K562 (cell line): ENCODE data around the gene SP6. TPM values are rescaled to one million over a fixed set of nuclear protein-coding genes. Genes with fewer than 3 reads are reported as not detected.

ENCODE experiments used
- ATAC-seq: fragments of 200-7000 bp; cut with Tn5 transposase; 3 replicates; pipeline ENCODE4 v1.9.1; 2020; ENCODE audit warnings: moderate library complexity
- BruUV-seq: library from RNA; stranded (reverse); fragments of 400-500 nt; replicated peaks from 2 replicates; lab custom pipeline; 2021; lab: Mats Ljungman, UMichigan
- CTCF ChIA-PET: fragments of 300-600 bp; formaldehyde crosslinking; extraction: SDS; loops from one replicate; lab custom pipeline; 2021; ENCODE audit warnings: low intra/inter-chr PET ratio; lab: Yijun Ruan, JAX
- POLR2A ChIA-PET: fragments of 300-600, 350-650 bp; sonication (Branson Sonifier 250); formaldehyde crosslinking; extraction: SDS; loops from one replicate; lab custom pipeline; 2021; ENCODE audit warnings: antibody characterized with exemption, inconsistent platforms; lab: Yijun Ruan, JAX
- DNase-seq, 4 experiments: peaks; one replicate each; pipeline versions ENCODE4 v3.0.0 to v3.0.0-alpha.2; 2011 to 2018; ENCODE audit warnings: low spot score in 3 of 4, mixed read lengths in 3 of 4; ENCODE audit errors: extremely low read depth in 1 of 4
- FAIRE-seq: peaks from 2 replicates; lab custom pipeline; 2011; peaks lifted over from hg19 to GRCh38; lab: Jason Lieb, UNC
- H2AFZ ChIP-seq: 2 replicates; pipeline ENCODE4 v1.6.0; 2011; ENCODE audit warnings: low read depth, low read length, control low read depth, inconsistent platforms
- H3K27ac ChIP-seq: fragments of 200-600 bp; 3 replicates; pipeline ENCODE4 v1.8.0; 2011; ENCODE audit warnings: low read depth, mild to moderate bottlenecking, control low read depth, inconsistent platforms, low read length, moderate library complexity, mixed read lengths; ENCODE audit errors: extremely low read depth
- H3K27me3 ChIP-seq, 2 experiments: fragments of 300-600 bp in 1 of 2; 2 replicates in 1 of 2; 3 replicates in 1 of 2; pipeline versions ENCODE4 v1.6.0 to v1.8.0; 2011; ENCODE audit warnings: inconsistent platforms in 2 of 2, low read length in 2 of 2, mild to moderate bottlenecking in 1 of 2, mixed read lengths in 1 of 2, moderate library complexity in 1 of 2; ENCODE audit not compliant: control insufficient read depth in 2 of 2, insufficient read depth in 2 of 2
- H3K36me3 ChIP-seq: fragments of 300-600 bp; 3 replicates; pipeline ENCODE4 v1.8.0; 2011; ENCODE audit warnings: mild to moderate bottlenecking, low read length, inconsistent platforms; ENCODE audit not compliant: control insufficient read depth, insufficient read depth
- H3K4me1 ChIP-seq, 2 experiments: fragments of 200-600 bp in 1 of 2; replicated peaks in 1 of 2; 2 replicates in 1 of 2; 3 replicates in 1 of 2; pipeline versions ENCODE4 v1.5.1 to v1.8.0; 2011; ENCODE audit warnings: inconsistent platforms in 2 of 2, low read length in 2 of 2, mild to moderate bottlenecking in 1 of 2, mixed read lengths in 1 of 2, moderate library complexity in 1 of 2; ENCODE audit not compliant: control insufficient read depth in 2 of 2, insufficient read depth in 2 of 2
- H3K4me2 ChIP-seq: 2 replicates; pipeline ENCODE4 v1.6.1; 2011; ENCODE audit warnings: low read length, control low read depth, inconsistent platforms, mixed read lengths; ENCODE audit not compliant: insufficient read depth
- H3K4me3 ChIP-seq: fragments of 200-600 bp; sonication (generic), shearing (Covaris generic); 2 replicates; pipeline ENCODE4 v1.5.1; 2016; ENCODE audit warnings: control low read depth, inconsistent platforms
- H3K79me2 ChIP-seq: fragments of 200-600 bp; 3 replicates; pipeline ENCODE4 v1.8.0; 2011; ENCODE audit warnings: low read length, inconsistent platforms; ENCODE audit not compliant: control insufficient read depth, insufficient read depth
- H3K9ac ChIP-seq, 2 experiments: 2 replicates each; pipeline versions ENCODE4 v1.6.0 to v1.6.1; 2011; ENCODE audit warnings: low read depth in 2 of 2, low read length in 2 of 2, control low read depth in 1 of 2, inconsistent platforms in 1 of 2, mild to moderate bottlenecking in 1 of 2, mixed read lengths in 1 of 2; ENCODE audit not compliant: insufficient read depth in 1 of 2
- H3K9me1 ChIP-seq: one replicate; pipeline ENCODE4 v1.6.0; 2011; ENCODE audit warnings: inconsistent platforms, mild to moderate bottlenecking, low read length, moderate library complexity; ENCODE audit not compliant: control insufficient read depth, insufficient read depth
- H3K9me3 ChIP-seq: replicated peaks from 2 replicates; pipeline ENCODE4 v1.5.1; 2011; ENCODE audit warnings: low read depth, low read length, inconsistent platforms; ENCODE audit not compliant: control insufficient read depth, insufficient read depth
- H4K20me1 ChIP-seq: replicated peaks from 2 replicates; pipeline ENCODE4 v1.6.1; 2011; ENCODE audit warnings: low read length, inconsistent platforms, mixed read lengths; ENCODE audit not compliant: control insufficient read depth, insufficient read depth
- CBX3 ChIP-seq, 2 experiments: IDR thresholded peaks; 1 replicate in 1 of 2; 2 replicates in 1 of 2; pipeline ENCODE4 v1.6.1; 2012; ENCODE audit warnings: inconsistent platforms in 2 of 2, low read length in 2 of 2, borderline replicate concordance in 1 of 2, control low read depth in 1 of 2
- E2F4 ChIP-seq: sonication (generic); formaldehyde crosslinking; IDR thresholded peaks from 2 replicates; pipeline ENCODE4 v1.8.0; 2022; ENCODE audit warnings: mild to moderate bottlenecking, low read depth, missing genetic modification reagents
- E2F5 ChIP-seq: sonication (generic); formaldehyde crosslinking; IDR thresholded peaks from 2 replicates; pipeline ENCODE4 v1.8.0; 2022; ENCODE audit warnings: mild to moderate bottlenecking, missing genetic modification reagents
- ELF4 ChIP-seq: fragments of 450-650 bp; formaldehyde crosslinking; IDR thresholded peaks from 2 replicates; pipeline ENCODE4 v1.4.0; 2022; ENCODE audit warnings: missing genetic modification characterization
- GABPA ChIP-seq: fragments of 200-800 bp; sonication (Bioruptor generic); conservative IDR thresholded peaks from 2 replicates; pipeline ENCODE4 v1.6.1; 2016; ENCODE audit warnings: low read depth, missing genetic modification characterization, missing compliant biosample characterization
- GTF2F1 ChIP-seq: IDR thresholded peaks from 2 replicates; pipeline ENCODE4 v1.6.1; 2011; ENCODE audit warnings: low read depth, low read length, improper control_type of control experiment
- HDAC1 ChIP-seq, 2 experiments: fragments of 450-650 bp; IDR thresholded peaks; 2 replicates each; pipeline ENCODE4 v1.6.1; 2016 to 2017; ENCODE audit warnings: inconsistent platforms in 1 of 2, mild to moderate bottlenecking in 1 of 2, moderate library complexity in 1 of 2
- KHSRP ChIP-seq: fragments of 450-650 bp; IDR thresholded peaks from 2 replicates; pipeline ENCODE4 v1.6.1; 2017
- MYC ChIP-seq, 2 experiments: fragments of 250-450 bp in 1 of 2; sonication (Bioruptor Pico) in 1 of 2; IDR thresholded peaks; 2 replicates each; pipeline versions ENCODE4 v1.5.1 to v1.6.1; 2012 to 2021; ENCODE audit warnings: low read depth in 2 of 2, borderline replicate concordance in 1 of 2, improper control_type of control experiment in 1 of 2, low read length in 1 of 2, mild to moderate bottlenecking in 1 of 2, moderate library complexity in 1 of 2
- POLR2AphosphoS5 ChIP-seq: IDR thresholded peaks from 2 replicates; pipeline ENCODE4 v1.6.1; 2011; ENCODE audit warnings: mild to moderate bottlenecking, low read depth, low read length, moderate library complexity; ENCODE audit not compliant: control insufficient read depth, insufficient read depth
- RBBP5 ChIP-seq: fragments of 200-600 bp; sonication (generic); IDR thresholded peaks from 2 replicates; pipeline ENCODE4 v1.6.1; 2012; ENCODE audit warnings: borderline replicate concordance, mild to moderate bottlenecking, low read length, control low read depth, inconsistent platforms; ENCODE audit not compliant: insufficient read depth, poor library complexity, severe bottlenecking
- RCOR1 ChIP-seq, 2 experiments: IDR thresholded peaks; 2 replicates each; pipeline ENCODE4 v1.6.1; 2012; ENCODE audit warnings: low read depth in 2 of 2, low read length in 2 of 2, borderline replicate concordance in 1 of 2, improper control_type of control experiment in 1 of 2
- SMARCA4 ChIP-seq: fragments of 450-650 bp; IDR thresholded peaks from 2 replicates; pipeline ENCODE4 v1.6.1; 2016
- YY1 ChIP-seq, 3 experiments: IDR thresholded peaks; 2 replicates each; pipeline ENCODE4 v1.6.1; 2011; ENCODE audit warnings: low read length in 2 of 3, mild to moderate bottlenecking in 2 of 3, moderate library complexity in 2 of 3, borderline replicate concordance in 1 of 3, control low read depth in 1 of 3, low read depth in 1 of 3; ENCODE audit not compliant: insufficient read depth in 3 of 3, insufficient replicate concordance in 2 of 3, control insufficient read depth in 1 of 3, insufficient read length in 1 of 3; ENCODE audit errors: extremely low read depth in 1 of 3
- ZNF76 ChIP-seq: fragments of 250-450 bp; sonication (Bioruptor Pico); IDR thresholded peaks from 2 replicates; pipeline ENCODE4 v1.4.0; 2020; ENCODE audit warnings: mild to moderate bottlenecking, moderate library complexity, borderline replicate concordance
- ZNF830 ChIP-seq: fragments of 250-450 bp; sonication (Bioruptor Pico); IDR thresholded peaks from 2 replicates; pipeline ENCODE4 v1.5.0; 2021; ENCODE audit warnings: mild to moderate bottlenecking
- WGBS: fragments of 100-300 bp; shearing (Covaris generic); methylation state at CpG from one replicate; pipeline ENCODE4 v1.1.6; 2016; ENCODE audit warnings: low coverage, mixed read lengths; ENCODE audit not compliant: insufficient coverage; ENCODE audit errors: missing lambda C conversion rate; 5-methylcytosine and 5-hydroxymethylcytosine counted together
- in situ Hi-C: fragments of 300-500 bp; cut with MboI; formaldehyde crosslinking; loops from 4 replicates; pipeline ENCODE4 v1.15.0; 2018; ENCODE audit warnings: inconsistent platforms, mixed read lengths
- intact Hi-C: fragments of 100-400 bp; cut with micrococcal nuclease; formaldehyde crosslinking; loops from 2 replicates; pipeline ENCODE4 v1.14.2; 2022
- polyA plus RNA-seq, 8 experiments: library from polyadenylated mRNA; depleted of rRNA in 4 of 8; stranded (reverse) in 5 of 8; unstranded in 3 of 8; fragments of >200 nt; fragmentation: Nextera tagmentation in 2 of 8; fragmentation: Illumina TruSeq in 1 of 8; extraction: Ambion mirVana in 2 of 8; extraction: Trizol in 1 of 8; gene quantifications; 2 replicates each; pipeline versions ENCODE4 v1.2.1 to v1.2.3, GENCODE V29; 2011 to 2014; ENCODE audit warnings: inconsistent platforms in 1 of 8, missing spikeins in 1 of 8
- total RNA-seq, 7 experiments: library from RNA; depleted of rRNA in 6 of 7; stranded (reverse); fragments of >200 nt in 6 of 7; fragmentation: Illumina TruSeq in 2 of 7; extraction: Trizol in 2 of 7; gene quantifications; 2 replicates each; pipeline versions ENCODE4 v1.2.1 to v1.2.3, GENCODE V29; 2011 to 2021; ENCODE audit warnings: low replicate concordance in 1 of 7

The SP6 gene
- total and polyA plus RNA-seq, 9 of the 15 experiments (the other 6 are each of a cell fraction or from before 2014, with no cell fraction given) = 0.11 to 7.9 (median 2.2) TPM

- H3K4me1 ChIP-seq = peaks cover 17 to 28% of the 10 kb centered on the region in 2 experiments
- peak within 1 kb of the TSS; percentile 82 for H3K27ac ChIP-seq
- ChIA-PET CTCF (interaction anchor here (0.8 kb wide), 1 partner anchor 9 kb away, joined by 3 read pairs; no protein-coding TSS in a partner anchor), POLR2A (interaction anchor here (0.6 to 2.8 kb wide), 17 partner anchors 10 to 878 kb away, joined by 3 to 28 read pairs (median 3); partner anchors contain the start of genes OSBPL7, SCRN2 and SP2)
- H3K9me1 ChIP-seq = no peaks in the 10 kb centered on the region
- H3K9me3 ChIP-seq = no peaks in the 10 kb centered on the region
- peak; percentile 89 for FAIRE-seq
- peak within 1 kb of the TSS; percentile 93 for H3K4me2 ChIP-seq
- in situ Hi-C loops = no loop called here
- peaks cover 29% of the 10 kb centered on the region for H3K36me3 ChIP-seq
- H3K9ac ChIP-seq = peak within 1 kb of the TSS; percentile 84 to 90
- peaks cover 30% of the 10 kb centered on the region for H3K79me2 ChIP-seq
- peak; percentile 97 for ATAC-seq
- H3K27me3 ChIP-seq = no peaks in the 10 kb centered on the region
- H2AFZ ChIP-seq = peak within 1 kb of the TSS; percentile 89
- peak; percentile 96 to 99 (median 99) for DNase-seq
- WGBS = under 1% methylated on average over 36 of the region's 42 CpGs
- BruUV-seq = TSS peak; percentile 80
- peak within 1 kb of the TSS; percentile 61 for H3K4me3 ChIP-seq
- intact Hi-C loops = loop anchor here (5.0 kb wide), 1 partner anchor 54 kb away; no protein-coding TSS in a partner anchor
- 0 out of 2 replicates have a peak, but pooled peaks cover 4% of the 10 kb centered on the region for H4K20me1 ChIP-seq
- TF ChIP-seq E2F4 (no peak), GABPA (peak; percentile 95), MYC (IDR thresholded peaks at IDR 0.05; ENCODE audit: low read depth, low read length) (peak; percentile 63), MYC (CRISPR knock-in tag; IDR thresholded peaks at IDR 0.05; ENCODE audit: borderline replicate concordance, low read depth) (no peak), YY1 (IDR thresholded peaks at IDR 0.05; ENCODE audit: borderline replicate concordance in 1 of 3, control insufficient read depth in 1 of 3, extremely low read depth in 1 of 3, insufficient read depth in 3 of 3, insufficient read length in 1 of 3, insufficient replicate concordance in 2 of 3, low read depth in 1 of 3, low read length in 2 of 3) (peak in 2 of 3 experiments; percentile 88 to 91), E2F5 (CRISPR knock-in tag) (no peak), CBX3 (IDR thresholded peaks at IDR 0.05; ENCODE audit: borderline replicate concordance in 1 of 2, low read length in 2 of 2) (peak in 1 of 2 experiments; percentile 3; a peak in 1 of 3 replicates), RCOR1 (IDR thresholded peaks at IDR 0.05; ENCODE audit: borderline replicate concordance in 1 of 2, low read depth in 2 of 2, low read length in 2 of 2) (0 out of 4 replicates have a peak, but pooled peaks of 1 of the 2 experiments have one; percentile 36), KHSRP (no peak), ZNF76 (CRISPR knock-in tag) (peak; percentile 47; the same call in 1 of the 2 replicates), SMARCA4 (peak; percentile 27; the same call in 1 of the 2 replicates), HDAC1 (IDR thresholded peaks at IDR 0.05) (peak in 1 of 2 experiments; percentile 90; a peak in 2 of 4 replicates), ZNF830 (CRISPR knock-in tag) (peak; percentile 48; the same call in 1 of the 2 replicates), ELF4 (CRISPR knock-in tag) (peak; percentile 4; the same call in 1 of the 2 replicates), POLR2AphosphoS5 (peak; percentile 95), GTF2F1 (0 out of 2 replicates have a peak, but pooled peaks have one; percentile 30), RBBP5 (peak; percentile 84)
Observed at GRCh38 chr17:47831003-47831933, 19.7 kb downstream of the SP6 start, which contains the start of the genes LRRC46 and MRPL10. LRRC46 (plus strand) TSS chr17:47831670; CDS start chr17:47831990, 320 bp downstream. MRPL10 (minus strand) TSS chr17:47831541; CDS start chr17:47831511, 30 bp downstream.
